ENCODE data around the gene CD58. TPM values are rescaled to one million over a fixed set of nuclear protein-coding genes. Genes with fewer than 3 reads are reported as not detected.

The CD58 gene
- total RNA-seq, 1 donor from 2014 or later: 6.1 TPM

- no peak for FAIRE-seq
Measured at GRCh38 chr1:116553386-116554115, 17.3 kb downstream of the CD58 start.

GRCh38 chr1:116546354-116546977, 24.4 kb downstream of the CD58 start:
- no peak for FAIRE-seq
- no peak for DNase-seq (ENCODE audit: low spot score in 2 of 2)

More at GRCh38 chr1:116553386-116554115, 17.3 kb downstream of the CD58 start:
- no peak for DNase-seq (ENCODE audit: low spot score in 2 of 2)

- FAIRE-seq: no peak
Measured at GRCh38 chr1:116545359-116545705, 25.5 kb downstream of the CD58 start.

GRCh38 chr1:116544588-116545358, 26.1 kb downstream of the CD58 start:
- DNase-seq (ENCODE audit: low spot score in 2 of 2) (no peak), FAIRE-seq (no peak)

More at GRCh38 chr1:116545359-116545705, 25.5 kb downstream of the CD58 start:
- no peak for DNase-seq (ENCODE audit: low spot score in 2 of 2)

- DNase-seq (ENCODE audit: low spot score in 2 of 2): no peak
- FAIRE-seq: no peak
Measured at GRCh38 chr1:116540088-116540487, 30.7 kb downstream of the CD58 start.

- no peak for FAIRE-seq
- DNase-seq (ENCODE audit: low spot score in 2 of 2): no peak
Measured at GRCh38 chr1:116538544-116538943, 32.3 kb downstream of the CD58 start.

- DNase-seq (ENCODE audit: low spot score in 2 of 2) (no peak), FAIRE-seq (no peak)
Measured at GRCh38 chr1:116537898-116538297, 32.9 kb downstream of the CD58 start.

- DNase-seq (ENCODE audit: low spot score in 2 of 2) (no peak), FAIRE-seq (no peak)
Measured at GRCh38 chr1:116537040-116537831, 33.6 kb downstream of the CD58 start.

- FAIRE-seq: no peak
- DNase-seq (ENCODE audit: low spot score in 2 of 2): no peak
Measured at GRCh38 chr1:116534014-116534739, 36.6 kb downstream of the CD58 start.

GRCh38 chr1:116533429-116533820, 37.4 kb downstream of the CD58 start:
- no peak for FAIRE-seq
- DNase-seq (ENCODE audit: low spot score in 2 of 2): no peak

- DNase-seq (ENCODE audit: low spot score in 2 of 2) (no peak), FAIRE-seq (no peak)
Measured at GRCh38 chr1:116532671-116533428, 38.0 kb downstream of the CD58 start.

- no peak for FAIRE-seq
Measured at GRCh38 chr1:116531917-116532316, 38.9 kb downstream of the CD58 start.

GRCh38 chr1:116529681-116530080, 41.1 kb downstream of the CD58 start:
- DNase-seq (ENCODE audit: low spot score in 2 of 2): no peak
- no peak for FAIRE-seq

More at GRCh38 chr1:116531917-116532316, 38.9 kb downstream of the CD58 start:
- no peak for DNase-seq (ENCODE audit: low spot score in 2 of 2)

- no peak for FAIRE-seq
- no peak for DNase-seq (ENCODE audit: low spot score in 2 of 2)
Measured at GRCh38 chr1:116529199-116529631, 41.6 kb downstream of the CD58 start.

GRCh38 chr1:116528329-116529083, 42.3 kb downstream of the CD58 start:
- no peak for FAIRE-seq
- DNase-seq (ENCODE audit: low spot score in 2 of 2): no peak

- FAIRE-seq: no peak
- DNase-seq (ENCODE audit: low spot score in 2 of 2): no peak
Measured at GRCh38 chr1:116525440-116525839, 45.4 kb downstream of the CD58 start.

GRCh38 chr1:116521186-116521585, 49.6 kb downstream of the CD58 start:
- no peak for DNase-seq (ENCODE audit: low spot score in 2 of 2)
- FAIRE-seq: no peak

- no peak for DNase-seq (ENCODE audit: low spot score in 2 of 2)
- FAIRE-seq: no peak
Measured at GRCh38 chr1:116518400-116518799, 52.4 kb downstream of the CD58 start.

Data from frontal cortex (tissue), 4 donors.